Bronchial epithelial cell (primary cell): ENCODE measurements around the gene SUDS3. TPM values are rescaled to one million over a fixed set of nuclear protein-coding genes. Genes with fewer than 3 reads are reported as not detected.
A peak's percentile ranks its signal among the peaks of the same experiment; 100 is the strongest.

Source experiments
- DNase-seq: peaks from one replicate; pipeline ENCODE4 v3.0.0-alpha.2; 2010; ENCODE audit warnings: low read depth
- FAIRE-seq: peaks from 2 replicates; lab custom pipeline; 2011; peaks lifted over from hg19 to GRCh38; lab: Jason Lieb, UNC
- H3K27me3 ChIP-seq: 2 replicates; pipeline ENCODE4 v1.5.1; 2011; ENCODE audit warnings: low read length; ENCODE audit not compliant: control insufficient read depth, insufficient read depth
- H3K36me3 ChIP-seq: 2 replicates; pipeline ENCODE4 v1.5.1; 2011; ENCODE audit warnings: low read length; ENCODE audit not compliant: control insufficient read depth, insufficient read depth
- H3K4me3 ChIP-seq: 2 replicates; pipeline ENCODE4 v1.5.1; 2011; ENCODE audit warnings: mild to moderate bottlenecking, low read depth, low read length, control low read depth
- CTCF ChIP-seq: IDR thresholded peaks from 2 replicates; pipeline ENCODE4 v1.5.1; 2011; ENCODE audit warnings: mild to moderate bottlenecking, moderate library complexity, low read length, control low read depth, inconsistent platforms; ENCODE audit not compliant: insufficient read depth, severe bottlenecking
- total RNA-seq: library from RNA; depleted of rRNA; stranded (reverse); fragments of >200 nt; gene quantifications from 2 replicates; pipeline ENCODE4 v1.2.1, GENCODE V29; 2014

SUDS3 gene
- total RNA-seq, 1 donor from 2014 or later = 32.9 TPM

- Histone ChIP-seq H3K4me3 (no peak overlapping the region), H3K27me3 (no peaks in the 10 kb centered on the region), H3K36me3 (no peaks in the 10 kb centered on the region)
- peak; percentile 11 for TF ChIP-seq CTCF
- no peak for FAIRE-seq
- DNase-seq = peak; percentile 25
Observed at GRCh38 chr12:118436002-118436730, 59.8 kb downstream of the SUDS3 start.

GRCh38 chr12:118436986-118437385 lies 60.6 kb downstream of the SUDS3 start:
- FAIRE-seq (no peak), DNase-seq (no peak)
- H3K27me3 ChIP-seq = no peaks in the 10 kb centered on the region
- no peak for TF ChIP-seq CTCF
- H3K36me3 ChIP-seq = no peaks in the 10 kb centered on the region
- H3K4me3 ChIP-seq = no peak overlapping the region

- FAIRE-seq (no peak), DNase-seq (no peak)
- Histone ChIP-seq H3K4me3 (no peak overlapping the region), H3K36me3 (no peaks in the 10 kb centered on the region), H3K27me3 (no peaks in the 10 kb centered on the region)
- no peak for TF ChIP-seq CTCF
Observed at GRCh38 chr12:118439068-118439467, 62.7 kb downstream of the SUDS3 start.

- FAIRE-seq (no peak), DNase-seq (no peak)
- Histone ChIP-seq H3K27me3 (no peaks in the 10 kb centered on the region), H3K36me3 (no peaks in the 10 kb centered on the region), H3K4me3 (no peak overlapping the region)
- peak; percentile 9 for TF ChIP-seq CTCF
Observed at GRCh38 chr12:118446247-118446646, 69.9 kb downstream of the SUDS3 start.

GRCh38 chr12:118447181-118447580 lies 70.8 kb downstream of the SUDS3 start:
- H3K36me3 ChIP-seq = no peaks in the 10 kb centered on the region
- FAIRE-seq (no peak), DNase-seq (no peak)
- no peak overlapping the region for H3K4me3 ChIP-seq
- TF ChIP-seq CTCF = no peak
- H3K27me3 ChIP-seq = no peaks in the 10 kb centered on the region

- no peaks in the 10 kb centered on the region for H3K27me3 ChIP-seq
- no peaks in the 10 kb centered on the region for H3K36me3 ChIP-seq
- no peak for DNase-seq
- TF ChIP-seq CTCF = no peak
- no peak overlapping the region for H3K4me3 ChIP-seq
- no peak for FAIRE-seq
Observed at GRCh38 chr12:118448341-118448740, 72.0 kb downstream of the SUDS3 start.
